ENCODE data around the gene KCNQ1. TPM values are rescaled to one million over a fixed set of nuclear protein-coding genes. Genes with fewer than 3 reads are reported as not detected.

Gene KCNQ1
- total RNA-seq, 1 donor from 2014 or later, result 2.7 TPM

DNA sequence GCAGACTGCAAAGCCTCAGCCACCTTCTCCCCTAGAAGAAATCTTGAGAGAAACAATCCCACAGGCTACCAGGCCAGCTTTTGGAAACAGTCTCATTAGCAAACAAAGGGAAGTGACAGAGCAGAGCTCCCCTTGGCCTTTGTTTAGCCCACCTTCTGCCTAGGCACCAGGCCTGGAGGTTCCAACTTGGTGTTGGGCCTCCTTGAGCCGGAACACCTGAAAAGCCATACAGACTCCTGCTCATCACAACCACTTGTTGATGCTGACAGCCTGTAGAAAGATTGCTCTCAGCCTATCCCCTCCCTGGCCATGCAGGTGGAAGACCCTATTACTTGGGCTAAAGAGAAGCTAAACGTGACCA is 228.4 kb downstream of the KCNQ1 start:
- no peak for TF ChIP-seq POLR2A (IDR thresholded peaks at IDR 0.05)
- TF ChIP-seq, protein P1, sequence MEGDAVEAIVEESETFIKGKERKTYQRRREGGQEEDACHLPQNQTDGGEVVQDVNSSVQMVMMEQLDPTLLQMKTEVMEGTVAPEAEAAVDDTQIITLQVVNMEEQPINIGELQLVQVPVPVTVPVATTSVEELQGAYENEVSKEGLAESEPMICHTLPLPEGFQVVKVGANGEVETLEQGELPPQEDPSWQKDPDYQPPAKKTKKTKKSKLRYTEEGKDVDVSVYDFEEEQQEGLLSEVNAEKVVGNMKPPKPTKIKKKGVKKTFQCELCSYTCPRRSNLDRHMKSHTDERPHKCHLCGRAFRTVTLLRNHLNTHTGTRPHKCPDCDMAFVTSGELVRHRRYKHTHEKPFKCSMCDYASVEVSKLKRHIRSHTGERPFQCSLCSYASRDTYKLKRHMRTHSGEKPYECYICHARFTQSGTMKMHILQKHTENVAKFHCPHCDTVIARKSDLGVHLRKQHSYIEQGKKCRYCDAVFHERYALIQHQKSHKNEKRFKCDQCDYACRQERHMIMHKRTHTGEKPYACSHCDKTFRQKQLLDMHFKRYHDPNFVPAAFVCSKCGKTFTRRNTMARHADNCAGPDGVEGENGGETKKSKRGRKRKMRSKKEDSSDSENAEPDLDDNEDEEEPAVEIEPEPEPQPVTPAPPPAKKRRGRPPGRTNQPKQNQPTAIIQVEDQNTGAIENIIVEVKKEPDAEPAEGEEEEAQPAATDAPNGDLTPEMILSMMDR (IDR thresholded peaks at IDR 0.05), result no peak
- no peak for DNase-seq (ENCODE audit: extremely low spot score in 2 of 2)
- Histone ChIP-seq H3K27ac (no peak overlapping the region), H3K27me3 (no peaks in the 10 kb centered on the region), H3K4me3 (no peak overlapping the region), H3K4me1 (peaks cover 27% of the 10 kb centered on the region), H3K9me3 (no peaks in the 10 kb centered on the region), H3K36me3 (no peaks in the 10 kb centered on the region)
- intact Hi-C loops (cut with DNase I), result no loop called here

DNA sequence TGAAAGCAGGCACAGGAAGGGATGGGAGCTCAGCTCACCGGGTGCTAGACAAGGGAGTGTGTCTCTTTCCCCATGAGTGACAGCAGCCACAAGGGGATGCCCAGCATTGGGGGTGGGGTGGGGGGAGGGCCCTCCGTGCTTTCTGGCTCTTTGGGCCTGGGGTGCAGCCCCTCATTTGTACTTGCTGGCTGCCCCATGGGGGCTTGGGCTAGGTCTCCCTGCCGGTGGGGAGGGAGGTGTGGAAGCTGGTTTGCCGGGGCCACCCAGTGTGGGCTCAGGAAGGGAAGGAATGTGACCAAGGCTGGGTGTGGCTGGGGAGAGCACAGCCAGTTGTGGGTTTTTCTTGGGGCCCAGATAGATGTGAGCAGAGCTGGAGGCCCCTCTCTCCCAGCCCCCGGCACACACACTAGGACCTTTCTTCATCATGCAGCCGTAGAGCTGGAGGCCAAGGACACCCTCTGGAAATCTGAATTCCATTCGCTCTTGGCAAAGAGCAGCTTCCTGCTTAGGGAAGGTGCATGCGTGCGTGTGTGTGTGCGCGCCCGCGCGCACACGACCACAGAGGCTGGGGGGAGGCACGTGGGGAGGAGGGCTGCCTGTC is 229.2 kb downstream of the KCNQ1 start:
- no peaks in the 10 kb centered on the region for H3K9me3 ChIP-seq
- TF ChIP-seq, protein P1 (IDR thresholded peaks at IDR 0.05), result no peak
- TF ChIP-seq POLR2A (IDR thresholded peaks at IDR 0.05), result no peak
- TF ChIP-seq POLR2AphosphoS5 (IDR thresholded peaks at IDR 0.05; ENCODE audit: insufficient read depth in 1 of 2, low read depth in 1 of 2), result no peak
- no peak overlapping the region for H3K4me3 ChIP-seq
- peaks cover 27% of the 10 kb centered on the region for H3K4me1 ChIP-seq
- H3K27me3 ChIP-seq, result no peaks in the 10 kb centered on the region
- intact Hi-C loops (cut with DNase I), result no loop called here
- H3K27ac ChIP-seq, result no peak overlapping the region
- DNase-seq (ENCODE audit: extremely low spot score in 2 of 2), result peak in 1 of 2 donors; percentile 61
- no peaks in the 10 kb centered on the region for H3K36me3 ChIP-seq

DNA sequence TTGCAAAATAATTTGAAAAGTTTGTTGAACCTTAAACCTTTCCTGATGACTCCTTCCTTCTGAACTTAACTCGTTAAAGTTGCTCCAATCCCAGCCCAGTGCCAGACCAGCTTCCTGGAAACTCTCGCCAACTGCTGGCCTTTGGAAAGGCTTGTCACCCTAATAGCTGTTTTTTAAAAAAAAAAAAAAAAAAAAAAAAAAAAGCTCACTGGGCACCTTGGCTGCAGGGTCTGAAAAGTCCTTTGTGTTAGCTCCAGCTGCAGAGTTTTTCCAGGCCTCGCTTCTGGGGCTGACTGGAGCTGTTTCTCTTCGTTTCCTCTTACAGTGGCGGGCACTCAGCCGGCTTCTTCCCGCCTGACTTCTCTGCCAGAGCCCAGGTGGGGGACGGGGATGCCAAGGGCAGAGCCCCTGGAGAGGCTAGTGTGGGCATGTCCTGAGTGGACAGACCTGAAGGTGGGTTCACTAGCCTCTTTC is 229.9 kb downstream of the KCNQ1 start:
- intact Hi-C loops (cut with DNase I), result no loop called here

DNA sequence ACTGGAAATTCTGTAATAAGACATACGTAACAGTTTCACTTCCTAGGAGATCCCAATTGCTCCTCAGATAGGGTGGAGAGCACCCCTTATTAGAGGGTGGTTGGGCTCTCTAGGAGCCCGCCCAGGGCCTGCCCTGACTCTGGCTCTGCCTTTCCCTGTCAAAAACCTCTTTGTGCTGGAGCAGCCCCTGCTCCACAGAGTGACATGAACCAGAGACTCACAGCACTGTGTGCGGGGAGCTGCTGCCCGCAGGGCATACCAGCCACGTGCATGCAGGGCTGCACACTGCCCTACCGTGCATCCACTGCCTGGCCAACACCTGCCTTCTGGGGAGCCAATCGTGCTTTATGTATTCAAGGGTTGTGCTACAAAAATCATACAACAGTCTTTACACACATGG is 230.7 kb downstream of the KCNQ1 start:
- no peaks in the 10 kb centered on the region for H3K27me3 ChIP-seq
- no peak overlapping the region for H3K27ac ChIP-seq
- DNase-seq (ENCODE audit: extremely low spot score in 2 of 2), result no peak
- H3K4me1 ChIP-seq, result peaks cover 27% of the 10 kb centered on the region
- H3K36me3 ChIP-seq, result no peaks in the 10 kb centered on the region
- TF ChIP-seq POLR2AphosphoS5 (IDR thresholded peaks at IDR 0.05; ENCODE audit: insufficient read depth in 1 of 2, low read depth in 1 of 2) (no peak), POLR2A (IDR thresholded peaks at IDR 0.05) (no peak)
- TF ChIP-seq, protein P1 (IDR thresholded peaks at IDR 0.05), result no peak
- no peak overlapping the region for H3K4me3 ChIP-seq
- H3K9me3 ChIP-seq, result no peaks in the 10 kb centered on the region
- intact Hi-C loops (cut with DNase I), result no loop called here

More for the DNA sequence above, 229.9 kb downstream of the KCNQ1 start:
- Histone ChIP-seq H3K27ac (no peak overlapping the region), H3K9me3 (no peaks in the 10 kb centered on the region), H3K4me3 (no peak overlapping the region), H3K36me3 (no peaks in the 10 kb centered on the region), H3K27me3 (no peaks in the 10 kb centered on the region), H3K4me1 (peaks cover 27% of the 10 kb centered on the region)
- DNase-seq (ENCODE audit: extremely low spot score in 2 of 2), result no peak
- no peak for TF ChIP-seq POLR2AphosphoS5 (IDR thresholded peaks at IDR 0.05; ENCODE audit: insufficient read depth in 1 of 2, low read depth in 1 of 2)
- TF ChIP-seq POLR2A (IDR thresholded peaks at IDR 0.05), result no peak
- TF ChIP-seq, protein P1 (IDR thresholded peaks at IDR 0.05), result no peak

DNA sequence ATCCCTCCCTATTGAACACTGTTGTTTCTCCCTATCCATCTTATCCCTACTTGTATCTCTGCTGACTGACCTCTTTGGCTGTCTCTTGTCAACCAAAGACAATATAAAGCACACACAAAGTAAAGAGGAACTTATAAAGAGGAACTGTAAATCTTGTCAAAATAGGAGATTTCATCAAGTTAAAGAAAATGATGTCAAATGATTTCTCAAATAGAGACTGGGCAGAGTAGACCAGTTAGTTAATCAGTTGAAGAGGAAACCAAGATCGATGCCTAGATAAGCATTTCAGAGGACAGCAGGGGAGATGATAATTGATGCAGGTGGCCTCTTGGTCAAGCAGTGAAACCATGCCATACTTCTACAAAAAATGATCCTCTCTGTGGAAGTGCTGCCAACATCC is 232.3 kb downstream of the KCNQ1 start:
- no peak overlapping the region for H3K4me3 ChIP-seq
- TF ChIP-seq POLR2AphosphoS5 (IDR thresholded peaks at IDR 0.05; ENCODE audit: insufficient read depth in 1 of 2, low read depth in 1 of 2) (no peak), POLR2A (IDR thresholded peaks at IDR 0.05) (no peak)
- TF ChIP-seq, protein P1 (IDR thresholded peaks at IDR 0.05), result no peak
- no peaks in the 10 kb centered on the region for H3K36me3 ChIP-seq
- H3K9me3 ChIP-seq, result no peaks in the 10 kb centered on the region
- intact Hi-C loops (cut with DNase I), result no loop called here
- H3K4me1 ChIP-seq, result peaks cover 27% of the 10 kb centered on the region
- no peak overlapping the region for H3K27ac ChIP-seq
- no peaks in the 10 kb centered on the region for H3K27me3 ChIP-seq
- no peak for DNase-seq (ENCODE audit: extremely low spot score in 2 of 2)
